ENCODE results near the gene GOSR1. TPM values are rescaled to one million over a fixed set of nuclear protein-coding genes. Genes with fewer than 3 reads are reported as not detected.
"Not testable (repeated sequence)": the region's sequence is repeated elsewhere in the genome, so short reads cannot be mapped to it uniquely, and the experiment has no call there.

GOSR1 gene
- 18.6 and 31.5 TPM in 2 replicates for total RNA-seq (2014; rRNA removed; shearing (Covaris generic); ENCODE audit: low replicate concordance)

- Histone ChIP-seq H3K27ac (ENCODE audit: low read length) (peak within 1 kb of the TSS; percentile 50), H4K20me1 (ENCODE audit: insufficient read depth, low read depth, low read length) (no peaks in the 10 kb centered on the region), H3K9me3 (ENCODE audit: low read length) (no peaks in the 10 kb centered on the region), H3K9ac (ENCODE audit: low read length) (peak within 1 kb of the TSS; percentile 91), H2AFZ (ENCODE audit: low read length) (peak within 1 kb of the TSS; percentile 93), H3K27me3 (ENCODE audit: low read length) (no peaks in the 10 kb centered on the region), H3K9me2 (replicated peaks; ENCODE audit: insufficient read depth, low read length) (no peaks in the 10 kb centered on the region), H3K4me3 (ENCODE audit: low read length) (peak within 1 kb of the TSS; percentile 91), H3K4me1 (ENCODE audit: low read length) (peaks cover 23% of the 10 kb centered on the region), H3K4me2 (ENCODE audit: low read depth, low read length, poor library complexity, severe bottlenecking) (peak within 1 kb of the TSS; percentile 83), H3K79me2 (ENCODE audit: low read length) (peaks cover 39% of the 10 kb centered on the region), H3K36me3 (ENCODE audit: insufficient read depth, low read length) (peaks cover 13% of the 10 kb centered on the region; the same call in 1 of the 2 replicates)
- DNase-seq, result peak; percentile 97
Observed at GRCh38 chr17:30477083-30477773, at the start of gene GOSR1. TSS of gene GOSR1 (plus strand) at chr17:30477408. CDS start at chr17:30477434, 26 bp downstream.

- no peaks in the 10 kb centered on the region for H4K20me1 ChIP-seq (ENCODE audit: insufficient read depth, low read depth, low read length)
- H3K9ac ChIP-seq (ENCODE audit: low read length), result no peak overlapping the region
- H3K4me2 ChIP-seq (ENCODE audit: low read depth, low read length, poor library complexity, severe bottlenecking), result no peak overlapping the region
- H3K9me3 ChIP-seq (ENCODE audit: low read length), result no peaks in the 10 kb centered on the region
- H3K27ac ChIP-seq (ENCODE audit: low read length), result no peak overlapping the region
- no peak overlapping the region for H2AFZ ChIP-seq (ENCODE audit: low read length)
- no peaks in the 10 kb centered on the region for H3K36me3 ChIP-seq (ENCODE audit: insufficient read depth, low read length)
- no peaks in the 10 kb centered on the region for H3K79me2 ChIP-seq (ENCODE audit: low read length)
- no peak overlapping the region for H3K4me3 ChIP-seq (ENCODE audit: low read length)
- no peak for DNase-seq
- no peaks in the 10 kb centered on the region for H3K4me1 ChIP-seq (ENCODE audit: low read length)
- H3K27me3 ChIP-seq (ENCODE audit: low read length), result no peaks in the 10 kb centered on the region
- H3K9me2 ChIP-seq (replicated peaks; ENCODE audit: insufficient read depth, low read length), result no peaks in the 10 kb centered on the region
Observed at GRCh38 chr17:30427611-30428010, 49.6 kb upstream of the GOSR1 start.

GRCh38 chr17:30429155-30429554 lies 48.1 kb upstream of the GOSR1 start:
- Histone ChIP-seq H3K27ac (ENCODE audit: low read length) (no peak overlapping the region), H3K4me1 (ENCODE audit: low read length) (no peaks in the 10 kb centered on the region), H2AFZ (ENCODE audit: low read length) (no peak overlapping the region), H3K9ac (ENCODE audit: low read length) (no peak overlapping the region), H3K9me3 (ENCODE audit: low read length) (no peaks in the 10 kb centered on the region), H3K27me3 (ENCODE audit: low read length) (no peaks in the 10 kb centered on the region), H3K9me2 (replicated peaks; ENCODE audit: insufficient read depth, low read length) (no peaks in the 10 kb centered on the region), H3K79me2 (ENCODE audit: low read length) (no peaks in the 10 kb centered on the region), H3K4me3 (ENCODE audit: low read length) (no peak overlapping the region), H3K36me3 (ENCODE audit: insufficient read depth, low read length) (no peaks in the 10 kb centered on the region), H3K4me2 (ENCODE audit: low read depth, low read length, poor library complexity, severe bottlenecking) (no peak overlapping the region), H4K20me1 (ENCODE audit: insufficient read depth, low read depth, low read length) (no peaks in the 10 kb centered on the region)
- no peak for DNase-seq

GRCh38 chr17:30433514-30433913 lies 43.7 kb upstream of the GOSR1 start:
- Histone ChIP-seq H3K4me2 (ENCODE audit: low read depth, low read length, poor library complexity, severe bottlenecking) (no peak overlapping the region), H3K27ac (ENCODE audit: low read length) (no peak overlapping the region), H3K79me2 (ENCODE audit: low read length) (no peaks in the 10 kb centered on the region), H3K4me3 (ENCODE audit: low read length) (no peak overlapping the region), H3K36me3 (ENCODE audit: insufficient read depth, low read length) (no peaks in the 10 kb centered on the region), H2AFZ (ENCODE audit: low read length) (no peak overlapping the region), H3K9me2 (replicated peaks; ENCODE audit: insufficient read depth, low read length) (no peaks in the 10 kb centered on the region), H3K27me3 (ENCODE audit: low read length) (no peaks in the 10 kb centered on the region), H3K9me3 (ENCODE audit: low read length) (no peaks in the 10 kb centered on the region), H3K9ac (ENCODE audit: low read length) (no peak overlapping the region), H4K20me1 (ENCODE audit: insufficient read depth, low read depth, low read length) (no peaks in the 10 kb centered on the region), H3K4me1 (ENCODE audit: low read length) (no peaks in the 10 kb centered on the region)
- DNase-seq, result no peak

GRCh38 chr17:30436729-30437128 lies 40.5 kb upstream of the GOSR1 start:
- H3K4me2 ChIP-seq (ENCODE audit: low read depth, low read length, poor library complexity, severe bottlenecking), result no peak overlapping the region
- no peaks in the 10 kb centered on the region for H3K4me1 ChIP-seq (ENCODE audit: low read length)
- no peaks in the 10 kb centered on the region for H4K20me1 ChIP-seq (ENCODE audit: insufficient read depth, low read depth, low read length)
- no peaks in the 10 kb centered on the region for H3K79me2 ChIP-seq (ENCODE audit: low read length)
- H3K9ac ChIP-seq (ENCODE audit: low read length), result no peak overlapping the region
- no peak overlapping the region for H3K27ac ChIP-seq (ENCODE audit: low read length)
- H2AFZ ChIP-seq (ENCODE audit: low read length), result no peak overlapping the region
- no peaks in the 10 kb centered on the region for H3K9me2 ChIP-seq (replicated peaks; ENCODE audit: insufficient read depth, low read length)
- no peaks in the 10 kb centered on the region for H3K27me3 ChIP-seq (ENCODE audit: low read length)
- no peak overlapping the region for H3K4me3 ChIP-seq (ENCODE audit: low read length)
- no peaks in the 10 kb centered on the region for H3K9me3 ChIP-seq (ENCODE audit: low read length)
- DNase-seq, result no peak
- H3K36me3 ChIP-seq (ENCODE audit: insufficient read depth, low read length), result no peaks in the 10 kb centered on the region

- Histone ChIP-seq H3K4me3 (ENCODE audit: low read length) (no peak overlapping the region), H3K4me1 (ENCODE audit: low read length) (no peaks in the 10 kb centered on the region), H3K4me2 (ENCODE audit: low read depth, low read length, poor library complexity, severe bottlenecking) (no peak overlapping the region), H3K27ac (ENCODE audit: low read length) (no peak overlapping the region), H3K9me2 (replicated peaks; ENCODE audit: insufficient read depth, low read length) (no peaks in the 10 kb centered on the region), H3K36me3 (ENCODE audit: insufficient read depth, low read length) (no peaks in the 10 kb centered on the region), H3K9me3 (ENCODE audit: low read length) (no peaks in the 10 kb centered on the region), H3K27me3 (ENCODE audit: low read length) (no peaks in the 10 kb centered on the region), H3K79me2 (ENCODE audit: low read length) (no peaks in the 10 kb centered on the region), H3K9ac (ENCODE audit: low read length) (no peak overlapping the region), H2AFZ (ENCODE audit: low read length) (no peak overlapping the region), H4K20me1 (ENCODE audit: insufficient read depth, low read depth, low read length) (no peaks in the 10 kb centered on the region)
- DNase-seq, result no peak
Observed at GRCh38 chr17:30443721-30444120, 33.5 kb upstream of the GOSR1 start.

- H3K36me3 ChIP-seq (ENCODE audit: insufficient read depth, low read length); H3K9me3 ChIP-seq (ENCODE audit: low read length); H3K27me3 ChIP-seq (ENCODE audit: low read length); H3K4me3 ChIP-seq (ENCODE audit: low read length); H3K79me2 ChIP-seq (ENCODE audit: low read length); H3K9me2 ChIP-seq (replicated peaks; ENCODE audit: insufficient read depth, low read length); H3K9ac ChIP-seq (ENCODE audit: low read length); H3K27ac ChIP-seq (ENCODE audit: low read length); H3K4me2 ChIP-seq (ENCODE audit: low read depth, low read length, poor library complexity, severe bottlenecking); DNase-seq; H2AFZ ChIP-seq (ENCODE audit: low read length); H4K20me1 ChIP-seq (ENCODE audit: insufficient read depth, low read depth, low read length); H3K4me1 ChIP-seq (ENCODE audit: low read length): not testable (repeated sequence)
Observed at GRCh38 chr17:30446640-30447039, 30.6 kb upstream of the GOSR1 start.

- Histone ChIP-seq H3K9me3 (ENCODE audit: low read length) (no peaks in the 10 kb centered on the region), H3K4me2 (ENCODE audit: low read depth, low read length, poor library complexity, severe bottlenecking) (no peak overlapping the region), H3K27ac (ENCODE audit: low read length) (no peak overlapping the region), H3K79me2 (ENCODE audit: low read length) (no peaks in the 10 kb centered on the region), H3K36me3 (ENCODE audit: insufficient read depth, low read length) (no peaks in the 10 kb centered on the region), H3K4me1 (ENCODE audit: low read length) (no peaks in the 10 kb centered on the region), H3K9me2 (replicated peaks; ENCODE audit: insufficient read depth, low read length) (no peaks in the 10 kb centered on the region), H3K9ac (ENCODE audit: low read length) (no peak overlapping the region), H3K27me3 (ENCODE audit: low read length) (no peaks in the 10 kb centered on the region), H3K4me3 (ENCODE audit: low read length) (no peak overlapping the region), H4K20me1 (ENCODE audit: insufficient read depth, low read depth, low read length) (no peaks in the 10 kb centered on the region), H2AFZ (ENCODE audit: low read length) (no peak overlapping the region)
- no peak for DNase-seq
Observed at GRCh38 chr17:30449480-30449879, 27.7 kb upstream of the GOSR1 start.
